ENCODE measurements around the gene MFAP2.

- no peak for TF ChIP-seq POLR2A (IDR thresholded peaks at IDR 0.05; ENCODE audit: low read length)
- no peak for TF ChIP-seq GATA1 (IDR thresholded peaks at IDR 0.05; ENCODE audit: low read depth, low read length)
These were observed 10.8 kb downstream of the MFAP2 start for GRCh38 chr1:16969651-16970050.

All from erythroblast (primary cell).